Measurements from ENCODE around the gene CCDC171.

CCDC171 gene

DNA sequence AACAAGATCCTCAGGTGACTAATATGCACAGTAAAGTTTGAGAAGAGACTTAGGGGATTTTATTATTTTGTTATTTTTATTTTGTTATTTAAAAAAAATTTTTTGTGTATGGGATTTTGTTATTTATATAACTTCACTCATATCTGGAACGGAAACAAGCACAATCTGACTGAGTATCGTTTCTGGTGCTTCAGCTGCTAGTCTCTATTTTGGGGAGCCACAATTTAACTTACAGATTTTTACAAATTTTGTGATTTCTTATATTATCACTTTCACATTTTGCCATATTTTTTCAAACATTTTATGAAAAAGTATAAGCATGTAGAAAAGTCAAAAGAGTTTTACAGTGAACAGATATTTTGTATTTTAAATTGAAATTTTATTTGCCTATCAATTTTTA, 208.7 kb downstream of the CCDC171 start:
- Histone ChIP-seq H3K9me3 (ENCODE audit: insufficient read depth, low read length) (no peaks in the 10 kb centered on the region), H3K36me3 (ENCODE audit: low read length) (no peaks in the 10 kb centered on the region), H3F3A (ENCODE audit: insufficient read depth) (no peaks in the 10 kb centered on the region), H3K4me2 (ENCODE audit: low read depth, low read length, poor library complexity, severe bottlenecking) (no peak overlapping the region), H3K27me3 (ENCODE audit: low read length) (no peaks in the 10 kb centered on the region), H4K20me1 (ENCODE audit: low read depth, low read length) (no peaks in the 10 kb centered on the region), H3K9me2 (replicated peaks; ENCODE audit: insufficient read depth, low read length) (no peaks in the 10 kb centered on the region), H3K9ac (ENCODE audit: low read length) (no peak overlapping the region), H3K27ac (ENCODE audit: low read depth, low read length) (no peak overlapping the region), H3K79me2 (ENCODE audit: insufficient read depth, low read length) (no peaks in the 10 kb centered on the region), H2AFZ (ENCODE audit: low read depth, low read length, severe bottlenecking) (no peak overlapping the region), H3K4me3 (ENCODE audit: insufficient read depth, low read length, poor library complexity, severe bottlenecking) (no peak overlapping the region)
- TF ChIP-seq, protein P1, sequence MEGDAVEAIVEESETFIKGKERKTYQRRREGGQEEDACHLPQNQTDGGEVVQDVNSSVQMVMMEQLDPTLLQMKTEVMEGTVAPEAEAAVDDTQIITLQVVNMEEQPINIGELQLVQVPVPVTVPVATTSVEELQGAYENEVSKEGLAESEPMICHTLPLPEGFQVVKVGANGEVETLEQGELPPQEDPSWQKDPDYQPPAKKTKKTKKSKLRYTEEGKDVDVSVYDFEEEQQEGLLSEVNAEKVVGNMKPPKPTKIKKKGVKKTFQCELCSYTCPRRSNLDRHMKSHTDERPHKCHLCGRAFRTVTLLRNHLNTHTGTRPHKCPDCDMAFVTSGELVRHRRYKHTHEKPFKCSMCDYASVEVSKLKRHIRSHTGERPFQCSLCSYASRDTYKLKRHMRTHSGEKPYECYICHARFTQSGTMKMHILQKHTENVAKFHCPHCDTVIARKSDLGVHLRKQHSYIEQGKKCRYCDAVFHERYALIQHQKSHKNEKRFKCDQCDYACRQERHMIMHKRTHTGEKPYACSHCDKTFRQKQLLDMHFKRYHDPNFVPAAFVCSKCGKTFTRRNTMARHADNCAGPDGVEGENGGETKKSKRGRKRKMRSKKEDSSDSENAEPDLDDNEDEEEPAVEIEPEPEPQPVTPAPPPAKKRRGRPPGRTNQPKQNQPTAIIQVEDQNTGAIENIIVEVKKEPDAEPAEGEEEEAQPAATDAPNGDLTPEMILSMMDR (IDR thresholded peaks at IDR 0.05; ENCODE audit: insufficient read depth, low read length, poor library complexity, severe bottlenecking): no peak
- TF ChIP-seq EZH2phosphoT487 (conservative IDR thresholded peaks at IDR 0.05; ENCODE audit: low read length): no peak

DNA sequence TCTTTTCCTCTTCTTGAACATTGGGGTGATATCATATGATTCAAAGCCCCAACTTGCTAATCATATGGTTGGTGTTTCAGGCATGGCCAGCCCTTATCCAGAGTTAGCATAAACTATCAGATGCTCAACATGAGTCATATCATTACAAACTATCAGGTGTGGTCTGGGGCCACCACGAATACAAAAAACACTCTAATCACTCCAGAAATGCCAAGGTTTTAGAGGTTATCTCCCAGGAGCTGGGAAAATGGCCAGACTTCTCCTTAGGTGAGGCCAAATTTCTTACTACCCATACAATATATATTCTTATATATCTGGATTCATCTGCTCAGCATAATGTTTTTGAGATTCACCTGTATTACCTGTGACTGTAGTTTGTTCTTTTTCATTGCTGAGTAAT, 210.5 kb downstream of the CCDC171 start:
- Histone ChIP-seq H3K36me3 (ENCODE audit: low read length) (no peaks in the 10 kb centered on the region), H2AFZ (ENCODE audit: low read depth, low read length, severe bottlenecking) (no peak overlapping the region), H3F3A (ENCODE audit: insufficient read depth) (no peaks in the 10 kb centered on the region), H3K9me3 (ENCODE audit: insufficient read depth, low read length) (no peaks in the 10 kb centered on the region), H3K4me3 (ENCODE audit: insufficient read depth, low read length, poor library complexity, severe bottlenecking) (no peak overlapping the region), H3K9me2 (replicated peaks; ENCODE audit: insufficient read depth, low read length) (no peaks in the 10 kb centered on the region), H3K4me2 (ENCODE audit: low read depth, low read length, poor library complexity, severe bottlenecking) (no peak overlapping the region), H3K27me3 (ENCODE audit: low read length) (no peaks in the 10 kb centered on the region), H3K27ac (ENCODE audit: low read depth, low read length) (no peak overlapping the region), H3K79me2 (ENCODE audit: insufficient read depth, low read length) (no peaks in the 10 kb centered on the region), H4K20me1 (ENCODE audit: low read depth, low read length) (no peaks in the 10 kb centered on the region), H3K9ac (ENCODE audit: low read length) (no peak overlapping the region)
- TF ChIP-seq, protein P1 (IDR thresholded peaks at IDR 0.05; ENCODE audit: insufficient read depth, low read length, poor library complexity, severe bottlenecking): no peak
- TF ChIP-seq EZH2phosphoT487 (conservative IDR thresholded peaks at IDR 0.05; ENCODE audit: low read length): no peak

- Histone ChIP-seq H3K9me3 (ENCODE audit: insufficient read depth, low read length) (no peaks in the 10 kb centered on the region), H3K79me2 (ENCODE audit: insufficient read depth, low read length) (no peaks in the 10 kb centered on the region), H4K20me1 (ENCODE audit: low read depth, low read length) (no peaks in the 10 kb centered on the region), H3K36me3 (ENCODE audit: low read length) (no peaks in the 10 kb centered on the region), H2AFZ (ENCODE audit: low read depth, low read length, severe bottlenecking) (no peak overlapping the region), H3K9me2 (replicated peaks; ENCODE audit: insufficient read depth, low read length) (no peaks in the 10 kb centered on the region), H3F3A (ENCODE audit: insufficient read depth) (no peaks in the 10 kb centered on the region), H3K27me3 (ENCODE audit: low read length) (no peaks in the 10 kb centered on the region), H3K4me3 (ENCODE audit: insufficient read depth, low read length, poor library complexity, severe bottlenecking) (no peak overlapping the region), H3K4me2 (ENCODE audit: low read depth, low read length, poor library complexity, severe bottlenecking) (no peak overlapping the region), H3K9ac (ENCODE audit: low read length) (no peak overlapping the region), H3K27ac (ENCODE audit: low read depth, low read length) (no peak overlapping the region)
- TF ChIP-seq EZH2phosphoT487 (conservative IDR thresholded peaks at IDR 0.05; ENCODE audit: low read length): no peak
Observed at GRCh38 chr9:15764131-15764530, 211.3 kb downstream of the CCDC171 start.

DNA sequence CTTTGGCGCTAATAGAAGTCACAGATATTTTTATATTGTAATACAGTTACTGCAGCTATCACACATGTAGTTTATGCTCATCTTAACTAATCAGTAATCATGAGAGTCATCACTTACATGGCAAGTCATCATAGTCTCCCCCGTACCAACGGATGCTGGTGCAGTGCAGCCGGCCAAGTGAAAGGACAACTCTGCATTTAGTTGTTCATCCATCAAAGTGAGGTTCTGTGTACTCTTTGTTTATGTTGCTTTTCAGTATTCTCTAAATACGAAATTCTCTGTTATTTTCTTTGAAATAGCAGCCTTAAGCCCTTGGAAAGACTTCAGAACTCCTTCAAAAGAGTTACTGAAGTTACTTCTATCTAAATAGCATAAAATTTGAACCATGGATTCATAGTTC, 216.7 kb downstream of the CCDC171 start:
- no peaks in the 10 kb centered on the region for H3K36me3 ChIP-seq (ENCODE audit: low read length)
- no peaks in the 10 kb centered on the region for H3K27me3 ChIP-seq (ENCODE audit: low read length)
- no peaks in the 10 kb centered on the region for H3K79me2 ChIP-seq (ENCODE audit: insufficient read depth, low read length)
- H3K9me2 ChIP-seq (replicated peaks; ENCODE audit: insufficient read depth, low read length): no peaks in the 10 kb centered on the region
- H3K9me3 ChIP-seq (ENCODE audit: insufficient read depth, low read length): no peaks in the 10 kb centered on the region
- no peaks in the 10 kb centered on the region for H3F3A ChIP-seq (ENCODE audit: insufficient read depth)
- no peak overlapping the region for H3K4me3 ChIP-seq (ENCODE audit: insufficient read depth, low read length, poor library complexity, severe bottlenecking)
- no peaks in the 10 kb centered on the region for H4K20me1 ChIP-seq (ENCODE audit: low read depth, low read length)
- no peak overlapping the region for H3K9ac ChIP-seq (ENCODE audit: low read length)
- no peak overlapping the region for H2AFZ ChIP-seq (ENCODE audit: low read depth, low read length, severe bottlenecking)
- TF ChIP-seq, protein P1 (IDR thresholded peaks at IDR 0.05; ENCODE audit: insufficient read depth, low read length, poor library complexity, severe bottlenecking): no peak
- no peak for TF ChIP-seq EZH2phosphoT487 (conservative IDR thresholded peaks at IDR 0.05; ENCODE audit: low read length)
- H3K27ac ChIP-seq (ENCODE audit: low read depth, low read length): no peak overlapping the region
- no peak overlapping the region for H3K4me2 ChIP-seq (ENCODE audit: low read depth, low read length, poor library complexity, severe bottlenecking)

All from SU-DHL-6 (cell line).